ENCODE measurements around the gene OTOF. TPM values are rescaled to one million over a fixed set of nuclear protein-coding genes. Genes with fewer than 3 reads are reported as not detected.

OTOF gene
- polyA plus RNA-seq, 2 of the 4 experiments (the other 2 are of a cell fraction): 0.05 to 0.22 TPM

DNA sequence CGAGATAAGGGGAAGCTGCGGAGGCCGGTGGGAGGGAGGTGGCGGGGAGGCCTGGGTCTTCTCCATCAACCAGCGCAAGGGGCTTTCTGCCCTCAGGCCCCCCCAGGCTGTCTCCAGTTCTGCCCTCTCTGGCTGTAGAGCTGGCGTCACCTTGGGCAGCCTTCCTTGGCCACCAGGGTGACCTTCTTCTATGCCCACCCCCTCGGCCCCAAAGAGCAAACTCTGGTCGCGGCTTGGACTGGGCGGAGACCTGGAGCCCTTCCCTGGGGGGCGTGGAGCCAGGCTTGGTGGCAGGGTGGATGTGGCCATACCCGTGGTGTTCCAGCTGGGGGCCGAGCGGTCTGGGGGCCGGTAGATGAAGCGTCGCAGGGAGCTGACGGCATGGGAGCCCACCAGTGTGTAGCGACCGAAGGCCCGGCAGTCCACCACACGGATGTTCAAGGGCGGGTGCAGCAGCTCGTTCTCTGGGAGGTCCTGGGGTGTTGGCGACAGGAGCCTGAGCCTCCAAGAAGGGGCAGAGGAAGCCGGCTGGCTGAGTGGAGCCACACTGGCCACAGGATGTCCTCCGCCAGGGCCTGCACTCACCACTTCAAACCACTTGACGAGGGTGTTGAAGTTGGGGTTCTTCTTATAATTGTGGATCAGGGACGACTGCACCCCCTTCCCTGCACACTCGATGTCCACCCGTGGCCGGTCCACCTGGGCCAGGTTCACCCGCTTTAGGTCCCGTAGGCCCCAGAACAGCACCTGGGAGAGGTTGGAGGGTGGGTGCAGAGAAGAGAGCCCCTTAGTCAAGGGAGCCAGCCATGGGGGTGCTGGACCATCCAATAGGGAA, 4.9 kb downstream of the OTOF start:
- no peak overlapping the region for H3K4me3 ChIP-seq
- 80% methylated on average over 34 of the region's 34 CpGs for WGBS (ENCODE audit: missing lambda C conversion rate)
- DNase-seq (ENCODE audit: low read depth in 1 of 2, low spot score in 1 of 2) (no peak), ATAC-seq (no peak), FAIRE-seq (no peak)
- H3K4me1 ChIP-seq: peaks cover 4% of the 10 kb centered on the region; the same call in 1 of the 3 replicates
- TF ChIP-seq, protein P1, sequence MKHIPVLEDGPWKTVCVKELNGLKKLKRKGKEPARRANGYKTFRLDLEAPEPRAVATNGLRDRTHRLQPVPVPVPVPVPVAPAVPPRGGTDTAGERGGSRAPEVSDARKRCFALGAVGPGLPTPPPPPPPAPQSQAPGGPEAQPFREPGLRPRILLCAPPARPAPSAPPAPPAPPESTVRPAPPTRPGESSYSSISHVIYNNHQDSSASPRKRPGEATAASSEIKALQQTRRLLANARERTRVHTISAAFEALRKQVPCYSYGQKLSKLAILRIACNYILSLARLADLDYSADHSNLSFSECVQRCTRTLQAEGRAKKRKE (CRISPR knock-in tag; IDR thresholded peaks at IDR 0.05; ENCODE audit: low read depth): no peak
- TF ChIP-seq, protein P2, sequence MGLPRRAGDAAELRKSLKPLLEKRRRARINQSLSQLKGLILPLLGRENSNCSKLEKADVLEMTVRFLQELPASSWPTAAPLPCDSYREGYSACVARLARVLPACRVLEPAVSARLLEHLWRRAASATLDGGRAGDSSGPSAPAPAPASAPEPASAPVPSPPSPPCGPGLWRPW (IDR thresholded peaks at IDR 0.05): no peak
- TF ChIP-seq CHD2 (IDR thresholded peaks at IDR 0.05; ENCODE audit: low read length, partially characterized antibody) (no peak), ZC3H11A (IDR thresholded peaks at IDR 0.05) (no peak), ZFP36 (IDR thresholded peaks at IDR 0.05; ENCODE audit: borderline replicate concordance, partially characterized antibody) (no peak), HOXB5 (CRISPR knock-in tag; IDR thresholded peaks at IDR 0.05) (no peak), RAD21 (conservative IDR thresholded peaks at IDR 0.05 in 1 of 2, IDR thresholded peaks at IDR 0.05 in 1 of 2) (no peak), JUNB (IDR thresholded peaks at IDR 0.05) (no peak), SMC3 (IDR thresholded peaks at IDR 0.05) (no peak), SREBF2 (IDR thresholded peaks at IDR 0.05) (no peak), PHF8 (IDR thresholded peaks at IDR 0.05; ENCODE audit: borderline replicate concordance, low read depth) (no peak), ZSCAN20 (CRISPR knock-in tag; IDR thresholded peaks at IDR 0.05) (no peak)
- TF ChIP-seq, protein P3, sequence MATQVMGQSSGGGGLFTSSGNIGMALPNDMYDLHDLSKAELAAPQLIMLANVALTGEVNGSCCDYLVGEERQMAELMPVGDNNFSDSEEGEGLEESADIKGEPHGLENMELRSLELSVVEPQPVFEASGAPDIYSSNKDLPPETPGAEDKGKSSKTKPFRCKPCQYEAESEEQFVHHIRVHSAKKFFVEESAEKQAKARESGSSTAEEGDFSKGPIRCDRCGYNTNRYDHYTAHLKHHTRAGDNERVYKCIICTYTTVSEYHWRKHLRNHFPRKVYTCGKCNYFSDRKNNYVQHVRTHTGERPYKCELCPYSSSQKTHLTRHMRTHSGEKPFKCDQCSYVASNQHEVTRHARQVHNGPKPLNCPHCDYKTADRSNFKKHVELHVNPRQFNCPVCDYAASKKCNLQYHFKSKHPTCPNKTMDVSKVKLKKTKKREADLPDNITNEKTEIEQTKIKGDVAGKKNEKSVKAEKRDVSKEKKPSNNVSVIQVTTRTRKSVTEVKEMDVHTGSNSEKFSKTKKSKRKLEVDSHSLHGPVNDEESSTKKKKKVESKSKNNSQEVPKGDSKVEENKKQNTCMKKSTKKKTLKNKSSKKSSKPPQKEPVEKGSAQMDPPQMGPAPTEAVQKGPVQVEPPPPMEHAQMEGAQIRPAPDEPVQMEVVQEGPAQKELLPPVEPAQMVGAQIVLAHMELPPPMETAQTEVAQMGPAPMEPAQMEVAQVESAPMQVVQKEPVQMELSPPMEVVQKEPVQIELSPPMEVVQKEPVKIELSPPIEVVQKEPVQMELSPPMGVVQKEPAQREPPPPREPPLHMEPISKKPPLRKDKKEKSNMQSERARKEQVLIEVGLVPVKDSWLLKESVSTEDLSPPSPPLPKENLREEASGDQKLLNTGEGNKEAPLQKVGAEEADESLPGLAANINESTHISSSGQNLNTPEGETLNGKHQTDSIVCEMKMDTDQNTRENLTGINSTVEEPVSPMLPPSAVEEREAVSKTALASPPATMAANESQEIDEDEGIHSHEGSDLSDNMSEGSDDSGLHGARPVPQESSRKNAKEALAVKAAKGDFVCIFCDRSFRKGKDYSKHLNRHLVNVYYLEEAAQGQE (IDR thresholded peaks at IDR 0.05): no peak
- no peaks in the 10 kb centered on the region for H3K9me3 ChIP-seq
- H3K4me2 ChIP-seq: no peak overlapping the region
- no peak overlapping the region for H3K27ac ChIP-seq
- POLR2A ChIA-PET: interaction anchor here (0.5 kb wide), 1 partner anchor 124 kb away, joined by 3 read pairs; no protein-coding TSS in a partner anchor
- CTCF ChIA-PET: interaction anchor here (0.6 to 2.2 kb wide), 9 partner anchors 12 to 168 kb away, joined by 3 to 11 read pairs (median 3); partner anchors contain the start of gene CIB4

DNA sequence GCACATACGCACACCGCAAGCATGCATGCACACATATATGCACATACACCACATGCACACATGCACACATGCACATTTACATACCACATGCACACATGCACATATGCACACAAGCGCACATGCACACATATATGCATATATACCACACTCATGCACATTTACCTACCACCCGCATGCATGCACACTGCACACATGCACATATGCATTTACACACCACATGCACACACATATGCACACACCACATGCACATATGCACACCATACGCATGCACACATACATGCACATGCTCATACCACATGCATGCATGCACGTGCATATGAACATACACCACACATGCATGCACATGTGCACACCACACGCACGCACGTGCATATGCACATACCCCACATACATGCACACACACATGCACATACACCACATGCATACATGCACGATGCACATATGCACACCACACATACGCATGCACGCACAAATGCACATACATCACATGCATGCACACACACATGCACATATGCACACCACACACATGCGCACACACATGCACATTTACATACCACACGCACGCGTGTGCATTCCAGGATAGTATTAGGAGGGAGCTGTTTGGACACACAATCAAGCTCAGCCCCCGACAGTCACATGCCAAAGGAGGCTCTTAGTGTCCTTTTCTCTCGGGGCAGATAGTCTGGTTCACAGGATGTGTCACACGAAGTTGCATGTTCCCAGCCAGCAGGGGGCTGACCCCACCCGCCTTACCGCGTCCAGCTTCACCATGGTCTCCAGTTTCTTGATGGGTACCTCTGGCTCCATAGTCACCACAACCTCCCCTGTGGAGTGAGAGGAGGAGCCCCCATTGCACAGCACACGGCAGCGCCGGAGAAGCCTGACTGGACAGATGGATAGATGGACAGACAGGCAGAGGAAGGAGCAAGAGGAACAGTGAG, 5.9 kb downstream of the OTOF start:
- DNase-seq (ENCODE audit: low read depth in 1 of 2, low spot score in 1 of 2): peak; percentile 46 to 47
- TF ChIP-seq SMC3 (IDR thresholded peaks at IDR 0.05) (peak; percentile 15; the same call in 1 of the 3 replicates), RARB (CRISPR knock-in tag; IDR thresholded peaks at IDR 0.05) (no peak), CBX2 (IDR thresholded peaks at IDR 0.05; ENCODE audit: borderline replicate concordance, low read depth) (no peak), RAD21 (conservative IDR thresholded peaks at IDR 0.05 in 1 of 2, IDR thresholded peaks at IDR 0.05 in 1 of 2) (peak in 1 of 2 experiments; percentile 37; a peak in 2 of 5 replicates), KDM1A (IDR thresholded peaks at IDR 0.05; ENCODE audit: low read depth) (no peak), ESRRA (IDR thresholded peaks at IDR 0.05; ENCODE audit: borderline replicate concordance, low read length) (no peak), RFX5 (IDR thresholded peaks at IDR 0.05) (no peak), RCOR1 (IDR thresholded peaks at IDR 0.05; ENCODE audit: low read depth, low read length) (no peak), FOXS1 (CRISPR knock-in tag; IDR thresholded peaks at IDR 0.05) (no peak), NFE2L2 (conservative IDR thresholded peaks at IDR 0.05; ENCODE audit: low read length) (no peak), JUNB (IDR thresholded peaks at IDR 0.05) (no peak), FOSL2 (IDR thresholded peaks at IDR 0.05) (no peak), FOSL2 (CRISPR knock-in tag; IDR thresholded peaks at IDR 0.05) (no peak)
- peak in 1 of 2 experiments; percentile 53; a peak in 3 of 6 replicates for ATAC-seq
- H3K4me2 ChIP-seq: no peak overlapping the region
- H3K9me3 ChIP-seq: no peaks in the 10 kb centered on the region
- 67% methylated on average over 25 of the region's 25 CpGs for WGBS (ENCODE audit: missing lambda C conversion rate)
- ChIA-PET POLR2A (no interaction called here), CTCF (interaction anchor here (0.6 to 2.7 kb wide), 11 partner anchors 13 to 169 kb away, joined by 3 to 11 read pairs (median 4); partner anchors contain the start of gene CIB4)
- peaks cover 3% of the 10 kb centered on the region for H3K4me1 ChIP-seq
- FAIRE-seq: peak; percentile 36
- H3K4me3 ChIP-seq: no peak overlapping the region
- H3K27ac ChIP-seq: no peak overlapping the region

All from A549 (cell line).